Fibroblast of upper back skin (primary cell): ENCODE measurements around the gene TXNDC9.
"Not testable (repeated sequence)": the region's sequence is repeated elsewhere in the genome, so short reads cannot be mapped to it uniquely, and the experiment has no call there.

Experiments used
- DNase-seq: peaks from one replicate; pipeline ENCODE4 v3.0.0-alpha.2; 2013

Gene TXNDC9, protein sequence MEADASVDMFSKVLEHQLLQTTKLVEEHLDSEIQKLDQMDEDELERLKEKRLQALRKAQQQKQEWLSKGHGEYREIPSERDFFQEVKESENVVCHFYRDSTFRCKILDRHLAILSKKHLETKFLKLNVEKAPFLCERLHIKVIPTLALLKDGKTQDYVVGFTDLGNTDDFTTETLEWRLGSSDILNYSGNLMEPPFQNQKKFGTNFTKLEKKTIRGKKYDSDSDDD

DNA sequence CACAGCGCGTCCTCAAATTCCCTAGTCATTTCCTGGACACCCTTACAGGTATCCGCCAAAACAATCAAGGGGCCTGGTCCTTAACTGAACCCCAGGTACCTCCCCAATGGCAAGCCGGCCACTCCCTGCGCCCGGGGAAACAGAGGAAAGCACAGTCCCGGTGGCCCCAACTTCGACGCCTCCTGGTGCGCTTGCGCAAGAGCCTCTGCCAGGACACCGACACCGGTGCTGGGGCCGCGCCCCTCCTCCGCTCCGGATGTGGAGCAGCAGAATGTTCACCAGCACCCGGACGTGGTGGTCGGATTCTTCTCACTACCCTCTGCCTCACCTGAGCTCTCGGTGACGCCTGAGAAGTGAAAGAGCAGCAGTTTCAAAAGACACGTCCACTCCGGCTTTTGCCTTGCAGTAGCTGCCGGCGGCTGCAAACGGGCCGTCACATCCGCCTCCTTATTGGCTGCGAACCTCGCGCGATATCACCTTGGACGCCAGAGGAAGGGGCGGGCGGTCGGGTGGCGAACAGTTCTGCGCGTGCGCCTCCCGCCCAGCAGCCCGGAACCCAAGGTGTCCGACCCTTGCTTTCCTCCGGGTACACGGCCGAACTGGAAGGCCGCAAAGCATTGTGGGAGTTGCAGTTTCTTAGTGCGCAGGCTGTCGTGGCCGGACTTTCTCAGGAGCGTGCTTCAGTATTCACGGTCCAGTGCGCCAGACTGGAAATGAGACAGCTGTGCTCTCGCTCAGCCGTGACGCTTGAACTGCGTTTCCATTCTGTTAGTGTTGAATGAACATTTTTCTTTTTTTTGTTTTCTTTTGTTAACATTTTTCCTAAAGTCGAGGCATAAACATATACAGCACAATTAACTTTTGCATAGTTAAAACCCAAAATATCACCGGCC lies at the start of gene TXNDC9:
TXNDC9 (minus strand) TSS at position 423 of the 893 bp plus-strand sequence. CDS start 3,123 bp downstream, outside the sequence.
- DNase-seq = peak; percentile 100

DNA sequence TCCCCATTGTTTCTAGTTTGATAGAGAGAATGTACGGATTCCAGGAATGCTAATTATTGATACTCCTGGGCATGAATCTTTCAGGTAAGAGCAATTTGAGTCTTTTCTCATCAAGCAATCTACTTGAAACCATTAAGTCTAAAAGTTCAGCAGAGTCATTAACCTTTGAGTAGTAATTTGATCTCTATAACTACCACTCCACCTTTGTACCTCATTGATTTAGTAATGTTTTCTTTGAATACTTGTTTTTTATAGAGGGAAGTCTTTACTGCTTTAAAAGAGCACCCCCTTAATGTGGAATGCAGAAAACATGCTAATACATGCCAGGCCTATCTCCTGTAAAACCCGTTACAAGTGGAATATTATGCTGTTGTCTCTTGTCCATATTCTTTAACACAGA lies 46.0 kb upstream of the TXNDC9 start:
- no peak for DNase-seq

DNA sequence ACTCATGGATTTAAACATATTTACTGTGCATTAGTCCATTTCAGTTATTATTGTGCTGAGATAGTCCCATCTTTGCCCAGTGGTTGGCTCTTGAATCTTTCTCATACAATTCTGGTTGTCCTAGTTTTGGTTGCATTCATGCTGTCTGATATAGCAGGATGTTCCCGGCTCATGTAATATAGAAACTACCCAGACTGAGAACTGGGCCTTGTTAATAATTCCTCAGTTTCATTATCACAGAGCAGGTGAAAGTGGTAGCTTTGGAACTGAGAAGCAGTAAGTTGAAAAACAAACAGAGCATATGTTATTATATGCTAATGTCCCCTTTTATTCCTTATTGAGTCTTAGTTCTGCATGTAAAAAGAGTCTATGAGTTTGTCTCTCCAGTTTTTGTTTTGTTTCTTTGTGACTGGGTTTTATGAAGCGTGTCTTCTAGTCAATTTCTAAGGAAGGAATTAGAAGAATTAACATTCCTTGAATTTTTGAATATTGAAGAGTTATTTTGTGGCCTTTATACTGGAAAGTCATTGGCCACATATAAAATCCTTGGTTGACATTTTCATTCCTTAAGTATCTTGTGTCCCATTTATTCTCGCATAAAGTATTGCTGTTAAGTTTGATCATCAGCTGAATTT lies 44.4 kb upstream of the TXNDC9 start:
- no peak for DNase-seq

DNA sequence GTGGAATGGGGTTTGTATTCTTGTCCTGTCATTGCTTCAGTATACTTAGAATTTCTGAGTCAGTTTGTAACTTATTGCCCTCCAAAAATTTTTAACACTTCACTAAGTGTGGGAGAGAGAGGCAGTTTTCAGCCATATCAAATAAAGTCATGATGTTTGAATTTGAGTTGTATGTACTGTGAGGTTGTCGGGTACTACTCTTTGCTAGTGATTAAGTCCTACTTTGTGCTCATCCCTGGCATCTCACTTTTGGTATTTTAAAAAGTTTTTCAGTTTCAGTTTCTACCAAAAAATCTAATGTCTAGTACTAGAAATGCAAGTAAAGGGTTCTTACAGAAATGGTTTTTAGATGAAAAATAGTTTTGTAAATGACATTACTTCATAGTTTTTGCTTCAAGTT lies 41.7 kb upstream of the TXNDC9 start:
- no peak for DNase-seq

DNA sequence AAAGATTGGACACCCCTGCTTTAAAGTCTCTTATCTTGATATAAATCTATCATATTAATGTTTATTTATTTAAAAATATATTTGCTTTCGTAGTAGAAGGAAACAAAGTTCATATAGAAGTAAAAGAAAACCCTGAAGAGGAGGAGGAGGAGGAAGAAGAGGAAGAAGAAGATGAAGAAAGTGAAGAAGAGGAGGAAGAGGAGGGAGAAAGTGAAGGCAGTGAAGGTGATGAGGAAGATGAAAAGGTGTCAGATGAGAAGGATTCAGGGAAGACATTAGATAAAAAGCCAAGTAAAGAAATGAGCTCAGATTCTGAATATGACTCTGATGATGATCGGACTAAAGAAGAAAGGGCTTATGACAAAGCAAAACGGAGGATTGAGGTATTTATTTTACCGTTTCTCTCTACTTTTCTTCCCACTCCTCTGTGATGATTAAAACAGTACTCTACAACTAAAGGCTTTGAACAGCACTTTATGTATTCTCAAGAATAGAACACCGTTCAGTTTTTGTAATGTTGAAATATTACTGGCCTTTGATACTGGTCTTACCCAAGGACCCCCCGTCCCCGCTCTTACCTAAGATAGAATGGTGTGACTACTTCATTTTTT lies 40.2 kb upstream of the TXNDC9 start:
- no peak for DNase-seq

DNA sequence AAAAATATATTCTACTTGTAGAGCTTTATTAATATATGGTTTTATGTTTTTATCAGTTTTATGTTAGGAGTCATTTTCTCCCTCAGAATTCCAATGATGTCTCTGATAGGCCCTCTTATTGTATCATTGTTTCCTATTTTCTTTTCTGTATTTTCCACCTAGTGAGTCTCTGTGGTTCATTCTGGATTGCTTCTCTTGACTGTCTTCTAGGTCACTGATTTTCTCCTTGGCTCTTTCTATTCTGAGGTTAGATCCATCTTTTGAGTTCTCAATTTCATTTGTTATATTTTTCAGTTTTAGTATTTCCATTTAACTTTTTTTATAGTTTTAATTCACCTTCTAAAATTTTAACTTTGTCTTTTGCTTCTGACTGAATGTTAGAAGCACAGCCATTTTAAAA lies 38.6 kb upstream of the TXNDC9 start:
- DNase-seq = no peak

DNA sequence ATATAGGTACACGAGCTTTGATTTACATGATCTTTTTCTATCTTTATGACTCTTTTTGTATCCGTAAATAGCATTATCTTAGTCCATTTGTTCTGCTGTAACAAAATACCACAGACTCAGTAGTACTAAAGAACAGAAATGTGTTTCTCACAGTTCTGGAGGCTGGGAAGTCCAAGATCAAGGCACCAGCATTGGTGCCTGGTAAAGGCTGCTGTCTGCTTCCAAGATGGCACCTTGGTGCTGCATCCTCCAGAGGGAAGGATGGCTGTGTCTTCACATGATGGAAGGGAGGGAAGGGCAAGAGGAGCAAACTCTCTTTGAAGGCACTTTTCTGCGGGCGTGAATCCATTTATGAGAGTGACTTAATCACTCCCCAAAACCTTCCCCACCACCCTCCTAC lies 37.0 kb upstream of the TXNDC9 start:
- no peak for DNase-seq

DNA sequence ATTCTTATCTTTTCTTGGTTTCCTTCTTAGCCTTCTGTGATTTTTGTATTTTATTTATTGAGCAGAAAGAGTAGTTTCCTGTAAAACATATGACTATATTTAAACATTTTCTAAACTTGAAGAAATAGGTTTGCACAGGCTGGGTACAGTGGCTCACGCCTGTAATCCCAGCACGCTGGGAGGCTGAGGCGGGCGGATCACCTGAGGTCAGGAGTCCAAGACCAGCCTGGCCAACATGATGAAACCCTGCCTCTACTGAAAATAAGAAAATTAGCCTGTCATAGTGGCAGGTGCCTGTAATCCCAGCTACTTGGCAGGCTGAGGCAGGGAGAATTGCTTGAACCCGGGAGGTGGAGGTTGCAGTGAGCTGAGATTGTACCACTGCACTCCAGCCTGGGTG lies 32.7 kb upstream of the TXNDC9 start:
- DNase-seq = not testable (repeated sequence)

DNA sequence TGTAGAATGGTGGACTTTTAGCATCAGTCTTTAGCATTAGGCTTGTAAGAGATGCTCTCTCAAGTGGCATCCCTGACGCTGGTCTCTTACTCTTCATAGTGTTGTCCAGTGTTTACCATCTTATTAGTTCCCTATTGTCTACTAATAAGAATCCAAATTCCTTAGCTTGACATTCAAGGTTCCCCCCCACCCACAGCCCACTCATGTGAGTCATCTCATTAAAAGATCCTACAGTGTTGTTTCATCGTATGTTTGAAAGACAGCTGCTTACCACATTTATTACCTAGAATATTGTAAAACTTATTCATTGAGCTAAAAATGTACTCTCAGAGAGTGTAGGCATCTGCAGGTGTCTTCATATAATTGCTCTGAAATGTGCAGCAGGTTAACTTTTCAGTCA lies 29.5 kb upstream of the TXNDC9 start:
- no peak for DNase-seq

DNA sequence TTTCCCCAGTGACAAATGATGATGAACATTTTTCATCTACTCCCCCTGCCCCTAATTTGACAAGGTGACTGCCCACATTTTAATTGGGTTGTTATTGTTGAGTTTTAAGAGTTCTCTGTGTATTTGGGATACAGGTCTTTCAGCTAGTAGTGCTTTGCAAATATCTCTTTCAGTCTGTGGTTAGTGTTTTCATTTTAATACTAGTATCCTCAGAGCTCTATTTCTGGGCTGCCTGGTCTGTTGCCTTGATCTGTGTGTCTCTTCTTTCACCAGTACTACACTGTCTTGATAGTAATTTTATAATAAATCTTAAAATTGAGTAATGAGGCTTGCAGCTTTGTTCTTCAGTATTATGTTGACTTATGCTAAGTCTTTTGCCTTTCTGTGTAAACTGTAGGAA lies 20.7 kb upstream of the TXNDC9 start:
- no peak for DNase-seq

DNA sequence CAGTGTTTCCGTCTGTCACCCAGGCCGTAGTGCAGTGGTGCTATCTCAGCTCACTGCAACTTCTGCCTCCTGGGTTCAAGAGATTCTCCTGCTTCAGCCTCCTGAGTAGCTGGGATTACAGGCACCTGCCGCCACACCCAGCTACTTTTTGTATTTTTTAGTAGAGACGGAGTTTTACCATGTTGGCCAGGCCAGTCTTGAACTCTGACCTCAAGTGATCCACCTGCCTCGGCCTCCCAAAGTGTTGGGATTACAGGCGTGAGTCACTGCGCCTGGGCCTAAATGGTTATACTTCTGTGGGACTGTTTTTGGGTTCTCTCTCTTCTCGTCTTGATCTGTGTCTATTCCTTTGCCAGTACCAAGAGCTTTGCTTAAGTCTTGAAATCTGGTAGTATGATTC lies 18.7 kb upstream of the TXNDC9 start:
- DNase-seq = not testable (repeated sequence)

DNA sequence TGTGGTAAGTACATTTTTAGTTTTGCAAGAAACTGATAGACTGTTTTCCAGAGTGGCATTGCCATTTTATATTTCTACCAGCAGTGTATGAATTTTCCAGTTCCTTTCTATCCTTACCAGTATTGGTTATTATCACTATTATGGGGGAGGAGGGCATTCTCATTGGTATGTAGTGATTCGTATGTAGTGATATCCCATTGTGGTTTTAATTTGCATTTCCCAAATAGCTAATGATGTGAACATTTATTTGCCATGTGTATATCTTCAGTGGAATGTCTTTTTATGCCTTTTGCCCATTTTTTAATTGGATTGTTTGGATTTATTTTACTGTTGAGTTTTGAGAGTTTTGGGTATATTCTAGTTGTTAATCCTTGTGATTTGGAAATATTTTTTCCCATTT lies 17.9 kb upstream of the TXNDC9 start:
- peak; percentile 66 for DNase-seq

DNA sequence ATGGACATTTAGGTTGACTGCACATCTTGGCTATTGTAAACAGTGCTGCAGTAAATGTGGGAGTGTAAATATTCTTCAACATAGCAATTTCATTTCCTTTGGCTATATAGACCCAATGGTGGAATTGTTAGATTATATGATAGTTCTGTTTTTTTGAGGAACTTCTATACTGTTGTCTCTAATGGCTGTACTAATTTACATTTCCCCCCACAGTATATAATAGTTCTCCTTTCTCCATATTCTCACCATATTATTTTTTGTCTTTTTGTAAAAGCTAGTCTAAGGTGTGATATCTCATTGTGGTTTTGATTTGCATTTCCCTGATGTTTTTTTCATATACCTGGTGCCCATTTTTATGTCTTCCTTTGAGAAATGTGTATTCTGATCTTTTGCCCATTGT lies 14.1 kb upstream of the TXNDC9 start:
- DNase-seq = no peak

DNA sequence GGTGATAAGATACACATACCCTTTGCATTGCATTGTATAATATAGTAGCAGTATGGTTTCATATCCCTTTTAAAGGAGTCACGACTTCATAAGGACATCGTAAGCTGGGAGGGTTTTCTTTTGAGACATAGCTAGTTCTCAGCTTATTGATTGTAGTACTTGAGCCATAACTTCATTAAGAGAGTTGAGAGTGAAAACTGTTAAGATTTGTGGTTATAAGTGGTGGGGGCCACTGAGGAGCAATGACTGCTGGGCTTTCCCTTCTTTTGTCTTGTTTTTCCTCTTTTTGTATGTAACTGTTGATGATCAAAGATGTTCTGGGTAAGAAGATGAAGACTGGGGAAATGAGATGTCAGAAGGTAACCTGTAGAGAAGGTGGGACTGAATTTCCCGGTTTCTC lies 12.0 kb upstream of the TXNDC9 start:
- no peak for DNase-seq

DNA sequence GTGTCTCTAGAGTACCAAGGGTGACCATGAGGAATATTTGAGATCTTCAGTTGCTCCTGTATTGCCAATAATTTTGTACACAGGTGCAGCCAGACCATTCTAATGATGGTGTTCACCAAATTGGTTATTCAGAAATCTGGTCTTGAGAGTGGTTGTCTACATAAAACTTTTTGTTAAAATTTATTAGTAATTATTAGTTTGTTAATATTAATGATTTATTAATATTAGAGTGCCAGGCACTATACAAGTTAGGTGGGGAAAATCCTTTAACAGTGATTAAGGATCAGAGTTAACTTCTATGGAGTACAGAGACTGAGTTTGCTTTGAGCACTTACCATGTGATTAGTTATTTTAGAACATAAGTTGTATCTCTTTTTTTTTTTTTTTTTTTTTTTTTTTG lies 10.1 kb upstream of the TXNDC9 start:
- no peak for DNase-seq

DNA sequence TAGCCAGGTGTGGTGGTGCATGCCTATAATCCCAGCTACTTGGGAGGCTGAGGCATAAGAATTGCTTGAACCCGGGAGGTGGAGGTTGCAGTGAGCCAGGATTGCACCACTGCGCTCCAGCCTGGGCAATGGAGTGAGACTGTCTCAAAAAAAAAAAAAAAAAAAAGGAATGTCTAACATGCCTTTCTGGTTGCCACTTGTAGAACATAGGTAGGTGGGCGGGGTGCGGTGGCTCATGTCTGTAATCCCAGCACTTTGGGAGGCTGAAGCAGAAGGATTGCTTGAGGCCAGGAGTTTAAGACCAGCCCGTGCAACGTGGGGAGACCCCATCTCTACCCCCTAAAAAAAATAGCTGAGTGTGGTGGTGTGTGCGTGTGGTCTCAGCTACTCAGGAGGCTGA lies 9.3 kb upstream of the TXNDC9 start:
- not testable (repeated sequence) for DNase-seq

DNA sequence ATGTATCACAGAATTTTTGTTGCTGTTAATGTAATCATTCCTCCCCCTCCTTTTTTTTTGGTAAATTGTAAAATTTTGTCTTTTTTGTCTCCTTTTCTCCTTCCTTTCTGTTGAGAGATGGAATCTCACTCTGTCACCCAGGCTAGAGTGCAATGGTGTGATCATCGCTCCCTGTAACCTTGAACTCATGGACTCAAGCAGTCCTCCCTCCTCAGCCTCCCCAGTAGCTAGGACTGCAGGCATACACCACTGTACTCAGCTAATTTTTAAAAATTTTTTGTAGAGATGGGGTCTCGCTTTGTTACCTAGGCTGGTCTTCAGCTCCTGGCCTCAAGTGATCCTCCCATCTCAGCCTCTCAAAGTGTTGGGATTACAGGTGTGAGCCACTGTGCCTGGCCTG lies 6.4 kb upstream of the TXNDC9 start:
- DNase-seq = no peak

DNA sequence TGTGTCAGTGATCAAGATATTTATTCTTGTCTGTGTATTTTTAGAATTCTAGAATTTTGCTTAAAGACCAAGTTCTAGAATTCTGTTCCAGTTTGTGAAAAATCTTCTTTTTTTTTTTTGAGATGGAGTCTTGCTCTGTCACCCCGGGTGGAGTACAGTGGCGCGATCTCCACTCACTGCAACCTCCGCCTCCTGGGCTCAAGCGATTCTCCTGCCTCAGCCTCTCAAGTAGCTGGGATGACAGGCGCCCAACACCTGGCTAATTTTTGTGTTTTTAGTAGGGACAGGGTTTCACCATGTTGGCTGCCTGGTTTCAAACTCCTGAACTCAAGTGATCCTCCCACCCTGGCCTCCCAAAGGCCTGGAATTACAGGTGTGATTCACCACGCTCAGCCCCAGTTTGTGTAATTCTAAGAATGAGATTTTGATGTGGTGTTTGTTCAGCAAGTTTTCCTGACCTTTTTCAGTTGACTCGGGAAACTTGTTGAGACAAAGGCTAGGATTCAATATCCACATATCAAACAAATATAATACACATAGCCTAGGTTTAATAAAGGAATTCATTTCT lies 4.6 kb upstream of the TXNDC9 start:
- DNase-seq = no peak

DNA sequence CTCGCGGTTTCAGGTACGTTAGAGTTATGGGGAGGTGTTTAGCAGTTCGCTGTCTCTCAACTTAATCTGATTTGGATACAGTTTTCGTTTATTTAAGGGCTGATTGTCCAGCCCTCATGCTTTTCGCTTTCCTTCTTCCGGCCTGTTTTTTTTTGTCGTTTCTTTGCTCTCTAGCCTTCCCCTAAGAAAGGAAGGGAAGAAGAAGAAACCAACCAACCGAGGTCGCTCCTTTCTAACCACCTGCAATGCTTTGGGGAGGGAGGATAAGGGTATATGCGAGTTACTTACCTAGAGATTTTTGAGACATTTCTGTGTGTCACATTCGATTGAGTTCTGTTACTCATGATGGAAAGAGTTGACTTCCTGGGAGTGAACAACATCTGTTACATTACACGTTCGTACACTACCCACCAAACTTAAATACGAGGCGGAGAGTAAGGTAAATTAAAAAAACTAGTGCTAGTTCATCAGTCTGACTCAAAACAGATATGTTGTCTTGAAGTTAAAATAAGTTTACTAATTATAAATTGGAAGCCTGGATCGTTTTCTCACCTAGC lies 2.0 kb upstream of the TXNDC9 start:
- no peak for DNase-seq

DNA sequence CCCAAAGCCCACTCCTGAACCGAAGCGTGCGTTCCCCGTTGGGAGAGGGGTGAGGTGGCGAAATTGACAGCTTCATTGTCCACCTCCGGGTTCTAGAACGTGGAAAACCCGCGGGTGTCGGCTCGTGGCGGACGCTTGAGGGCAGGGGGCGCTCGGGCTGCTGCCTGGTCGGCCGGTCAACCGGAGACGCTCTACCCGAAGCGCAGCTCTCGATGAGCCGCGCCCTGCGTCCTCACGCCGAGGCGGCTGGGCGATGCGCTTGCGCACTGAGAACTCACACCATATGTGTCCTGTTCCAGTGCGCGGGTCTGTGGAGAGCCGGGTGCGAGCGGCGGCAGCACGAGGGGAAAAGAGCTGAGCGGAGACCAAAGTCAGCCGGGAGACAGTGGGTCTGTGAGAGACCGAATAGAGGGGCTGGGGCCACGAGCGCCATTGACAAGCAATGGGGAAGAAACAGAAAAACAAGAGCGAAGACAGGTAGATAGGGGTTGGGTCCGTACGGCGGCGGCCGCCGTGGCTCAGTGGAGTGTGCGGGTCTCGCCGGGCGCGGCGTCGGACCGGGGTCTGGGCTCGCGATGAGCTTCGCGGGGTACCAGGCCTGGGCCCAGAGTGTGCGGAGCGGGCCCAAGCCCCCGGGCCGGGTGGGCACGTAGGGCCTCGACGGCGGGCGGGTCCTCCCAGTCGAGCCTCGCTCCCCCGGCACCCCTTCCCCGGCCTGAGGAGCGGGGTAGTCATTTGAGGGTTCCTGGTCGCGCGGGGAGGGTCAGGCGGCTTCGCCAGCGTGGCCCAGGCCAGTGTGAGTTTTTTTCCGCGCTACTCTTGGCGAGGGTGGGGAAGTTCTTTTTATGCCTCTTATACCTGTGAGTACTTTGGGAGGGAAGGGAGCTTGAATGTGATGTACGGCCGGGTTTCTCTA lies 1.2 kb upstream of the TXNDC9 start, which contains the start of gene EIF5B:
EIF5B (plus strand) TSS at position 277 of the 916 bp plus-strand sequence; CDS start at position 443, 166 bp downstream.
- DNase-seq = peak; percentile 96

DNA sequence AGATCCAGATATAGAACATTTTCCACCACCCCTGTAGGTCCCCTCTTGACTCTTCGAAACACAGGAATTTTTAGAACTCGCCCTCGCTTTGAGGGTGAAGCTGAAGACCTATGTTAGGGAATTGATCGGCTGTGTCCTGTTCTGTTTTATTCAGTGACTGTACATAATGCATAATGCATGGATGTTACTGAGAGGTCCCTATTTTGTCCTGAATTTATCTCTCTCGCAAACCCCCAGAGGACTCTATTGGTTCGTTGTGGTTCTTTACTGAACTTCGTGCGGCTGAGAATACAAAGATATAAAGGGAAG lies 625 bp upstream of the TXNDC9 start:
- no peak for DNase-seq

DNA sequence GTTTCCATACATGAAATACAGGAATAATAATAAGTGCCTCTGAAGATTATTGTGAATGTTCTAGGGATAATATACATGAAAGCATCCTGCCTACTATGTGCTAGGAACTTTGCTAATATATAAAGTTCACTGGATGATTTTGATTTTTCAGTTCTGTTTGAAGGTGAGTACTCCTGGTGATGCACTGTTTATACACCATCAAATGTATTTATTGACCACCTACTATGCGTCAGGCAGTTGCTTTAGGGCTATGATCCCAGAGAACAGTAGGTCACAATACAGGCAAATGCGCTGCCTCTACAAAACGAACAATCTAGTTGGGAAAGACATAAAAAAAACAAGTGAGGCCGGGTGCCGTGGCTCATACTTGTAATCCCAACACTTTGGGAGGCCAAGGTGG lies 10.7 kb downstream of the TXNDC9 start:
- DNase-seq = no peak
